ENCODE results near the gene KRT28. TPM values are rescaled to one million over a fixed set of nuclear protein-coding genes. Genes with fewer than 3 reads are reported as not detected.

KRT28 gene
- polyA plus RNA-seq, 1 experiment, result not detected

GRCh38 chr17:40822132-40822812, 22.5 kb upstream of the KRT28 start, which contains the start of gene KRT10:
Gene KRT10 (minus strand): TSS chr17:40822614. CDS start chr17:40822585, 29 bp downstream.
- POLR2A ChIA-PET, result no interaction called here
- TF ChIP-seq CTCF (IDR thresholded peaks at IDR 0.05; ENCODE audit: insufficient read depth, low read depth, low read length), result no peak
- no peak within 1 kb of the TSS for H3K4me3 ChIP-seq (ENCODE audit: low read depth, low read length)
- CTCF ChIA-PET, result interaction anchor here (0.6 to 1.1 kb wide), 2 partner anchors 583 to 728 kb away, joined by 3 read pairs; no protein-coding TSS in a partner anchor
- H3K27me3 ChIP-seq (ENCODE audit: control insufficient read depth, insufficient read depth, low read length), result no peaks in the 10 kb centered on the region
- H3K36me3 ChIP-seq (ENCODE audit: control insufficient read depth, insufficient read depth, low read length), result no peaks in the 10 kb centered on the region
- no peak for DNase-seq (ENCODE audit: low read depth)

GRCh38 chr17:40821536-40821935, 21.8 kb upstream of the KRT28 start:
- CTCF ChIA-PET, result interaction anchor here (0.6 kb wide), 1 partner anchor 728 kb away, joined by 3 read pairs; no protein-coding TSS in a partner anchor
- Histone ChIP-seq H3K4me3 (ENCODE audit: low read depth, low read length) (no peak overlapping the region), H3K36me3 (ENCODE audit: control insufficient read depth, insufficient read depth, low read length) (no peaks in the 10 kb centered on the region), H3K27me3 (ENCODE audit: control insufficient read depth, insufficient read depth, low read length) (no peaks in the 10 kb centered on the region)
- POLR2A ChIA-PET, result no interaction called here
- peak; percentile 21 for DNase-seq (ENCODE audit: low read depth)
- TF ChIP-seq CTCF (IDR thresholded peaks at IDR 0.05; ENCODE audit: insufficient read depth, low read depth, low read length), result no peak

GRCh38 chr17:40820228-40820838, 20.6 kb upstream of the KRT28 start:
- POLR2A ChIA-PET, result no interaction called here
- no peak overlapping the region for H3K4me3 ChIP-seq (ENCODE audit: low read depth, low read length)
- no peak for TF ChIP-seq CTCF (IDR thresholded peaks at IDR 0.05; ENCODE audit: insufficient read depth, low read depth, low read length)
- CTCF ChIA-PET, result interaction anchor here (1.1 to 2.3 kb wide), 3 partner anchors 16 to 828 kb away, joined by 3 to 7 read pairs (median 7); no protein-coding TSS in a partner anchor
- H3K36me3 ChIP-seq (ENCODE audit: control insufficient read depth, insufficient read depth, low read length), result no peaks in the 10 kb centered on the region
- DNase-seq (ENCODE audit: low read depth), result no peak
- no peaks in the 10 kb centered on the region for H3K27me3 ChIP-seq (ENCODE audit: control insufficient read depth, insufficient read depth, low read length)

GRCh38 chr17:40819528-40820125, 19.9 kb upstream of the KRT28 start:
- Histone ChIP-seq H3K27me3 (ENCODE audit: control insufficient read depth, insufficient read depth, low read length) (no peaks in the 10 kb centered on the region), H3K4me3 (ENCODE audit: low read depth, low read length) (peak overlapping the region; percentile 63), H3K36me3 (ENCODE audit: control insufficient read depth, insufficient read depth, low read length) (no peaks in the 10 kb centered on the region)
- no peak for TF ChIP-seq CTCF (IDR thresholded peaks at IDR 0.05; ENCODE audit: insufficient read depth, low read depth, low read length)
- POLR2A ChIA-PET, result no interaction called here
- CTCF ChIA-PET, result interaction anchor here (1.1 to 2.3 kb wide), 4 partner anchors 16 to 846 kb away, joined by 3 to 7 read pairs (median 5); no protein-coding TSS in a partner anchor
- no peak for DNase-seq (ENCODE audit: low read depth)

Measured in BJ (cell line).